ELR (cell line): ENCODE data around the gene SRXN1.

ENCODE experiments used
- DNase-seq: peaks from one replicate; pipeline ENCODE4 v3.0.0-alpha.2; 2015; ENCODE audit warnings: low read depth

Gene SRXN1

GRCh38 chr20:635893-636338, 17.1 kb downstream of the SRXN1 start:
- no peak for DNase-seq

GRCh38 chr20:635028-635892, 17.7 kb downstream of the SRXN1 start:
- DNase-seq: no peak

GRCh38 chr20:634148-634925, 18.7 kb downstream of the SRXN1 start:
- DNase-seq: no peak

- no peak for DNase-seq
Observed at GRCh38 chr20:631101-631500, 21.9 kb downstream of the SRXN1 start.

GRCh38 chr20:626579-626978, 26.4 kb downstream of the SRXN1 start:
- no peak for DNase-seq

GRCh38 chr20:625360-625932, 27.6 kb downstream of the SRXN1 start:
- DNase-seq: no peak

GRCh38 chr20:623704-624103, 29.3 kb downstream of the SRXN1 start:
- no peak for DNase-seq

GRCh38 chr20:623021-623420, 30.0 kb downstream of the SRXN1 start:
- no peak for DNase-seq

GRCh38 chr20:622161-622560, 30.8 kb downstream of the SRXN1 start:
- DNase-seq: no peak

- peak; percentile 39 for DNase-seq
Observed at GRCh38 chr20:621125-621756, 31.8 kb downstream of the SRXN1 start.

- no peak for DNase-seq
Observed at GRCh38 chr20:620246-620645, 32.8 kb downstream of the SRXN1 start.

- no peak for DNase-seq
Observed at GRCh38 chr20:618980-619379, 34.0 kb downstream of the SRXN1 start.

- DNase-seq: no peak
Observed at GRCh38 chr20:617934-618690, 34.9 kb downstream of the SRXN1 start.

GRCh38 chr20:615514-615913, 37.5 kb downstream of the SRXN1 start:
- no peak for DNase-seq

- DNase-seq: no peak
Observed at GRCh38 chr20:611843-612185, 41.2 kb downstream of the SRXN1 start.

GRCh38 chr20:611047-611842, 41.8 kb downstream of the SRXN1 start:
- no peak for DNase-seq

- no peak for DNase-seq
Observed at GRCh38 chr20:610130-611046, 42.6 kb downstream of the SRXN1 start, which contains the start of gene TCF15. TCF15 (minus strand) TSS chr20:610309; CDS start chr20:610237, 72 bp downstream.

GRCh38 chr20:609371-609964, 43.5 kb downstream of the SRXN1 start:
- DNase-seq: no peak

GRCh38 chr20:608970-609369, 44.0 kb downstream of the SRXN1 start:
- no peak for DNase-seq
